HCT116 (cell line): ENCODE data around the gene TAF1B. TPM values are rescaled to one million over a fixed set of nuclear protein-coding genes. Genes with fewer than 3 reads are reported as not detected.

ENCODE experiments used
- ATAC-seq: fragments of 200-7000 bp; cut with Tn5 transposase; 2 replicates; pipeline ENCODE4 v1.9.1; 2020; ENCODE audit warnings: mild to moderate bottlenecking, moderate library complexity
- BruUV-seq: library from RNA; stranded (reverse); fragments of 400-500 nt; replicated peaks from 2 replicates; lab custom pipeline; 2021; lab: Mats Ljungman, UMichigan
- CTCF ChIA-PET: fragments of 300-600 bp; sonication (Branson Sonifier 250); formaldehyde crosslinking; loops from one replicate; lab custom pipeline; 2021; ENCODE audit warnings: antibody characterized with exemption; lab: Charles Lee
- POLR2A ChIA-PET: fragments of 300-600, 350-600 bp; sonication (Branson Sonifier 250); formaldehyde crosslinking; loops from one replicate; lab custom pipeline; 2021; ENCODE audit warnings: antibody characterized with exemption; lab: Charles Lee
- RAD21 ChIA-PET, 2 experiments: fragments of 300-600 bp; sonication (Branson Sonifier 250); formaldehyde crosslinking; loops; one replicate each; lab custom pipeline; 2023; ENCODE audit warnings: low total read pairs in 2 of 2; ENCODE audit not compliant: uncharacterized antibody in 2 of 2, unreplicated experiment in 2 of 2, low non-redundant PET in 1 of 2; lab: Charles Lee
- DNase-seq: peaks from one replicate; pipeline ENCODE4 v3.0.0-alpha.2; 2010; ENCODE audit warnings: low read depth, low spot score
- H2AFZ ChIP-seq: fragments of 200-600 bp; shearing (Covaris generic), sonication (generic); 2 replicates; pipeline ENCODE4 v1.6.1; 2017; ENCODE audit warnings: low read depth, mixed run types, mixed read lengths, antibody characterized with exemption, low read length; ENCODE audit not compliant: poor library complexity, severe bottlenecking
- H3K27ac ChIP-seq: 2 replicates; pipeline ENCODE4 v1.5.1; 2012; ENCODE audit warnings: low read depth, low read length
- H3K27me3 ChIP-seq: fragments of 200-600 bp; sonication (generic); 2 replicates; pipeline ENCODE4 v1.6.1; 2016; ENCODE audit warnings: mixed run types, low read length, mixed read lengths; ENCODE audit not compliant: insufficient read depth
- H3K36me3 ChIP-seq, 2 experiments: fragments of 200-500 bp in 1 of 2; fragments of 200-600 bp in 1 of 2; sonication (Bioruptor generic) in 1 of 2; sonication (generic) in 1 of 2; 2 replicates each; pipeline versions ENCODE4 v1.5.1 to v1.6.1; 2014 to 2016; ENCODE audit warnings: low read length in 2 of 2, inconsistent platforms in 1 of 2, mixed read lengths in 1 of 2, mixed run types in 1 of 2; ENCODE audit not compliant: insufficient read depth in 2 of 2, control insufficient read depth in 1 of 2
- H3K4me1 ChIP-seq, 2 experiments: fragments of 200-600 bp in 1 of 2; sonication (generic) in 1 of 2; 2 replicates each; pipeline versions ENCODE4 v1.5.1 to v1.6.1; 2012 to 2017; ENCODE audit warnings: low read length in 2 of 2, inconsistent platforms in 1 of 2, mild to moderate bottlenecking in 1 of 2, mixed read lengths in 1 of 2, mixed run types in 1 of 2, moderate library complexity in 1 of 2; ENCODE audit not compliant: insufficient read depth in 2 of 2, control insufficient read depth in 1 of 2
- H3K4me2 ChIP-seq: fragments of 200-600 bp; sonication (generic); 2 replicates; pipeline ENCODE4 v1.6.1; 2017; ENCODE audit warnings: mixed run types, low read length, mixed read lengths
- H3K4me3 ChIP-seq, 2 experiments: fragments of 200-600 bp in 1 of 2; sonication (generic) in 1 of 2; replicated peaks in 1 of 2; 2 replicates each; pipeline ENCODE4 v1.5.1; 2011 to 2016; ENCODE audit warnings: low read length in 2 of 2, control low read depth in 1 of 2, low read depth in 1 of 2, mild to moderate bottlenecking in 1 of 2, mixed read lengths in 1 of 2, mixed run types in 1 of 2
- H3K79me2 ChIP-seq: fragments of 200-600 bp; sonication (generic); 2 replicates; pipeline ENCODE4 v1.6.1; 2017; ENCODE audit warnings: mild to moderate bottlenecking, mixed run types, low read length, moderate library complexity, mixed read lengths; ENCODE audit not compliant: insufficient read depth
- H3K9ac ChIP-seq: fragments of 200-600 bp; sonication (generic); 2 replicates; pipeline ENCODE4 v1.6.1; 2016; ENCODE audit warnings: low read length, mixed read lengths
- H3K9me2 ChIP-seq: fragments of 200-600 bp; sonication (generic), shearing (Covaris generic); 2 replicates; pipeline ENCODE4 v1.6.1; 2017; ENCODE audit warnings: mixed run types, mild to moderate bottlenecking, moderate library complexity; ENCODE audit not compliant: insufficient read depth
- H3K9me3 ChIP-seq, 2 experiments: fragments of 200-500 bp in 1 of 2; fragments of 200-600 bp in 1 of 2; sonication (Bioruptor generic) in 1 of 2; sonication (generic) in 1 of 2; 2 replicates each; pipeline ENCODE4 v1.6.1; 2014 to 2017; ENCODE audit warnings: low read length in 2 of 2, mixed read lengths in 2 of 2, inconsistent platforms in 1 of 2, low read depth in 1 of 2, mild to moderate bottlenecking in 1 of 2, mixed run types in 1 of 2, moderate library complexity in 1 of 2; ENCODE audit not compliant: control insufficient read depth in 1 of 2, insufficient read depth in 1 of 2
- H4K20me1 ChIP-seq: fragments of 200-600 bp; sonication (generic), shearing (Covaris generic); 2 replicates; pipeline ENCODE4 v1.6.1; 2017; ENCODE audit warnings: mixed run types, mild to moderate bottlenecking, moderate library complexity; ENCODE audit not compliant: insufficient read depth
- CEBPB ChIP-seq: IDR thresholded peaks from 2 replicates; pipeline ENCODE4 v1.6.1; 2012; ENCODE audit warnings: low read depth
- CTCF ChIP-seq, 3 experiments: fragments of 200-600 bp in 1 of 3; sonication (generic) in 1 of 3; IDR thresholded peaks in 2 of 3; conservative IDR thresholded peaks in 1 of 3; 2 replicates each; pipeline ENCODE4 v1.5.1; 2012 to 2017; ENCODE audit warnings: low read depth in 2 of 3, low read length in 2 of 3, antibody characterized with exemption in 1 of 3, borderline replicate concordance in 1 of 3, control low read depth in 1 of 3, mild to moderate bottlenecking in 1 of 3, mixed read lengths in 1 of 3, mixed run types in 1 of 3, moderate library complexity in 1 of 3; ENCODE audit not compliant: insufficient read depth in 1 of 3
- EGR1 ChIP-seq: IDR thresholded peaks from 2 replicates; pipeline ENCODE4 v1.6.1; 2012; ENCODE audit warnings: low read depth
- EZH2 ChIP-seq: fragments of 200-600 bp; sonication (generic); IDR thresholded peaks from 2 replicates; pipeline ENCODE4 v1.6.1; 2017; ENCODE audit warnings: antibody characterized with exemption, mixed run types
- FOSL1 ChIP-seq: IDR thresholded peaks from 2 replicates; pipeline ENCODE4 v1.6.1; 2012; ENCODE audit warnings: low read depth
- JUND ChIP-seq: IDR thresholded peaks from 2 replicates; pipeline ENCODE4 v1.6.1; 2012
- POLR2A ChIP-seq: IDR thresholded peaks from 2 replicates; pipeline ENCODE4 v1.7.0; 2011; ENCODE audit warnings: borderline replicate concordance; ENCODE audit not compliant: insufficient read depth, insufficient read length; ENCODE audit errors: extremely low read depth
- RAD21 ChIP-seq: IDR thresholded peaks from 2 replicates; pipeline ENCODE4 v1.6.1; 2012; ENCODE audit warnings: low read depth, mild to moderate bottlenecking
- SIN3A ChIP-seq: IDR thresholded peaks from 2 replicates; pipeline ENCODE4 v1.6.1; 2012; ENCODE audit warnings: low read depth
- SP1 ChIP-seq: IDR thresholded peaks from 2 replicates; pipeline ENCODE4 v1.6.1; 2012; ENCODE audit warnings: low read depth
- TCF7L2 ChIP-seq: IDR thresholded peaks from 2 replicates; pipeline ENCODE4 v1.7.0; 2011; ENCODE audit warnings: borderline replicate concordance, inconsistent platforms; ENCODE audit not compliant: insufficient read depth, insufficient read length; ENCODE audit errors: extremely low read depth
- YY1 ChIP-seq: IDR thresholded peaks from 2 replicates; pipeline ENCODE4 v1.6.1; 2011; ENCODE audit warnings: low read length, low read depth, moderate library complexity, mild to moderate bottlenecking; ENCODE audit not compliant: insufficient replicate concordance; ENCODE audit errors: extremely low read depth
- ZFX ChIP-seq: fragments of 450-650 bp; IDR thresholded peaks from 2 replicates; pipeline ENCODE4 v1.6.1; 2017
- intact Hi-C: fragments of 100-400 bp; cut with micrococcal nuclease; formaldehyde crosslinking; loops from 2 replicates; pipeline ENCODE4 v1.10.0; 2022
- total RNA-seq: library from RNA; stranded (reverse); gene quantifications from one replicate; pipeline ENCODE4 v1.2.1, GENCODE V29; 2021; ENCODE audit not compliant: unreplicated experiment
- TF ChIP-seq, protein P1 (sequence below): IDR thresholded peaks from 2 replicates; pipeline ENCODE4 v1.6.1; 2012

TAF1B gene
- total RNA-seq, 1 experiment from 2014 or later: 27.9 TPM

DNA sequence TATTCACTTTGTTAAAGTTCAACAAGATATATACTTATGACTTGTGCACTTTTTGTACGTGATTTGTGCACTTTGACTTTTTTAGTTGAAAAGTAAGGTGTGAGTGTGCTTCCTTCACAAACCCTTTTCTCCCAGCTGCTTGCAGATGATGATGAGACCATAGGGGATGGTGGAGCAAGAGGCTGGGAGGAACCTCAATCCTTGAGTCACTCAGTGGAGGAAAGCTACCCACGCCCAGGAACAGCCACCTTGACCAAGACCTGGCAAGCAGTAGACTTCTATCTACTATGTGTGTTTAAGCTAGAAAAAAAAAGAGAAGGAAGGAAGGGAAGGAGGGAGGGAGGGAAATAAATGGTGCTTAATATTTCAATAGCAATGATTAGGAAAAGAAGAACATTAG is 25.2 kb upstream of the TAF1B start:
- ATAC-seq: no peak
- Histone ChIP-seq H3K9me2 (no peaks in the 10 kb centered on the region), H3K36me3 (no peaks in the 10 kb centered on the region), H3K4me3 (no peak overlapping the region), H3K4me1 (peaks cover 5 to 23% of the 10 kb centered on the region in 2 experiments), H3K79me2 (no peaks in the 10 kb centered on the region), H3K27me3 (no peaks in the 10 kb centered on the region), H3K9me3 (no peaks in the 10 kb centered on the region), H4K20me1 (no peaks in the 10 kb centered on the region), H3K27ac (no peak overlapping the region), H2AFZ (peak overlapping the region; percentile 2), H3K9ac (no peak overlapping the region), H3K4me2 (no peak overlapping the region)
- BruUV-seq: no TSS peak
- POLR2A ChIA-PET: no interaction called here
- intact Hi-C loops: loop anchor here (10.0 kb wide), 1 partner anchor 617 kb away; no protein-coding TSS in a partner anchor
- RAD21 ChIA-PET: no interaction called here
- TF ChIP-seq EGR1 (no peak), JUND (no peak), RAD21 (no peak), SIN3A (no peak), POLR2A (no peak), CTCF (IDR thresholded peaks at IDR 0.05 in 2 of 3, conservative IDR thresholded peaks at IDR 0.05 in 1 of 3; ENCODE audit: borderline replicate concordance in 1 of 3, insufficient read depth in 1 of 3, low read depth in 2 of 3, low read length in 2 of 3) (no peak), TCF7L2 (no peak), SP1 (no peak), ZFX (no peak), FOSL1 (no peak)
- TF ChIP-seq, all 23 proteins: peak for 0
- CTCF ChIA-PET: no interaction called here
- DNase-seq: no peak

DNA sequence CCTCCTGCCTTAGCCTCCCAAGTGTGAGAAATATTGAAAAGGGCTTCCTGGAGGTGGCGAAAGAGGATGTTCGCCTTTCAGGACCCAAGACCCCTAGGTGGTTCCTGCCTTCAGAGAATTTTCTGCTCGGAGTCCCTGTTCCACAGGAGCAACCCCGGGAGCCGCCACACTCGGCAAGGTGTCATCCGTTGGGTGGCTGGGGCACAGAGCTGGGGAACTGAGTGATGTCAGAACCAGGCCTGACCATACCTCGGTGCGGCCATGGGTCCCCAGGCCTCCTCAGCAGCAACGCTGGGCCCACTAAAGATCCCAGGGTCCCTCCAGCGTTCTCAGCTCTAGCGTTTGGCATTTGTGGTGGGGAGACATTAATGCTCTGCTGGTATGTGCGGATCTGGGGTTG is 23.7 kb upstream of the TAF1B start:
- ChIA-PET RAD21 (no interaction called here), POLR2A (no interaction called here), CTCF (interaction anchor here (0.9 to 1.1 kb wide), 2 partner anchors 41 to 230 kb away, joined by 3 read pairs; no protein-coding TSS in a partner anchor)
- 0 out of 2 replicates have a peak overlapping the region, but pooled peaks have one; percentile 25 for H3K9ac ChIP-seq
- intact Hi-C loops: loop anchor here (10.0 kb wide), 1 partner anchor 615 kb away; no protein-coding TSS in a partner anchor
- no TSS peak for BruUV-seq
- DNase-seq (no peak), ATAC-seq (peak; percentile 5; the same call in 1 of the 2 replicates)
- H2AFZ ChIP-seq: peak overlapping the region; percentile 26
- H3K36me3 ChIP-seq: no peaks in the 10 kb centered on the region
- TF ChIP-seq SIN3A: no peak
- no peak for TF ChIP-seq EZH2
- TF ChIP-seq CEBPB: no peak
- TF ChIP-seq CTCF (IDR thresholded peaks at IDR 0.05 in 2 of 3, conservative IDR thresholded peaks at IDR 0.05 in 1 of 3; ENCODE audit: borderline replicate concordance in 1 of 3, insufficient read depth in 1 of 3, low read depth in 2 of 3, low read length in 2 of 3): no peak
- TF ChIP-seq EGR1: no peak
- no peak for TF ChIP-seq JUND
- TF ChIP-seq, protein P1, sequence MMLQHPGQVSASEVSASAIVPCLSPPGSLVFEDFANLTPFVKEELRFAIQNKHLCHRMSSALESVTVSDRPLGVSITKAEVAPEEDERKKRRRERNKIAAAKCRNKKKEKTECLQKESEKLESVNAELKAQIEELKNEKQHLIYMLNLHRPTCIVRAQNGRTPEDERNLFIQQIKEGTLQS: no peak
- no peak for TF ChIP-seq SP1
- TF ChIP-seq FOSL1: no peak
- TF ChIP-seq YY1: no peak
- no peak overlapping the region for H3K27ac ChIP-seq
- peak overlapping the region; percentile 54 for H3K4me2 ChIP-seq
- no peaks in the 10 kb centered on the region for H3K9me3 ChIP-seq
- no peaks in the 10 kb centered on the region for H3K79me2 ChIP-seq
- H3K9me2 ChIP-seq: no peaks in the 10 kb centered on the region
- no peaks in the 10 kb centered on the region for H3K27me3 ChIP-seq
- H3K4me3 ChIP-seq: no peak overlapping the region
- peaks cover 5 to 13% of the 10 kb centered on the region in 2 experiments for H3K4me1 ChIP-seq
- H4K20me1 ChIP-seq: no peaks in the 10 kb centered on the region
